BJ (cell line): Measurements from ENCODE around the gene RBM20. TPM values are rescaled to one million over a fixed set of nuclear protein-coding genes. Genes with fewer than 3 reads are reported as not detected.

Experiments used
- CTCF ChIA-PET: fragments of 350-600 bp; formaldehyde crosslinking; extraction: SDS; loops from one replicate; lab custom pipeline; 2021; ENCODE audit warnings: antibody characterized with exemption, inconsistent platforms; lab: Yijun Ruan, JAX
- POLR2A ChIA-PET: fragments of 300-600 bp; sonication (Branson Sonifier 250); formaldehyde crosslinking; extraction: SDS; loops from one replicate; lab custom pipeline; 2021; ENCODE audit warnings: antibody characterized with exemption; lab: Charles Lee
- DNase-seq: peaks from one replicate; pipeline ENCODE4 v3.0.0-alpha.2; 2011; ENCODE audit warnings: low read depth
- H3K27me3 ChIP-seq: 2 replicates; pipeline ENCODE4 v1.6.0; 2011; ENCODE audit warnings: low read length; ENCODE audit not compliant: control insufficient read depth, insufficient read depth
- H3K36me3 ChIP-seq: 2 replicates; pipeline ENCODE4 v1.5.1; 2011; ENCODE audit warnings: low read length; ENCODE audit not compliant: control insufficient read depth, insufficient read depth
- H3K4me3 ChIP-seq: 2 replicates; pipeline ENCODE4 v1.5.1; 2011; ENCODE audit warnings: low read depth, mild to moderate bottlenecking, control low read depth, low read length
- CTCF ChIP-seq: IDR thresholded peaks from 2 replicates; pipeline ENCODE4 v1.5.1; 2011; ENCODE audit warnings: low read depth, mild to moderate bottlenecking, control low read depth, inconsistent platforms, low read length, moderate library complexity; ENCODE audit not compliant: insufficient read depth
- polyA plus RNA-seq: library from polyadenylated mRNA; depleted of rRNA; stranded (reverse); fragments of >200 nt; gene quantifications from 2 replicates; pipeline ENCODE4 v1.2.3, GENCODE V29; 2011

The RBM20 gene
- polyA plus RNA-seq, 1 experiment: not detected

GRCh38 chr10:110818311-110819256, 174.4 kb downstream of the RBM20 start:
- POLR2A ChIA-PET: no interaction called here
- Histone ChIP-seq H3K27me3 (peaks cover 8% of the 10 kb centered on the region), H3K4me3 (no peak overlapping the region), H3K36me3 (no peaks in the 10 kb centered on the region)
- TF ChIP-seq CTCF: no peak
- CTCF ChIA-PET: interaction anchor here (0.6 to 1.7 kb wide), 4 partner anchors 11 to 86 kb away, joined by 3 to 5 read pairs (median 3); no protein-coding TSS in a partner anchor
- no peak for DNase-seq

GRCh38 chr10:110820321-110820814, 176.2 kb downstream of the RBM20 start:
- no peak overlapping the region for H3K4me3 ChIP-seq
- CTCF ChIA-PET: interaction anchor here (1.0 to 1.6 kb wide), 2 partner anchors 16 to 18 kb away, joined by 3 to 4 read pairs; no protein-coding TSS in a partner anchor
- DNase-seq: no peak

GRCh38 chr10:110821508-110821907, 177.4 kb downstream of the RBM20 start:
- H3K4me3 ChIP-seq: no peak overlapping the region
- ChIA-PET CTCF (interaction anchor here (0.7 kb wide), 1 partner anchor 22 kb away, joined by 3 read pairs; no protein-coding TSS in a partner anchor), POLR2A (no interaction called here)
- no peaks in the 10 kb centered on the region for H3K36me3 ChIP-seq
- H3K27me3 ChIP-seq: peaks cover 7% of the 10 kb centered on the region
- no peak for DNase-seq
- TF ChIP-seq CTCF: no peak

More at GRCh38 chr10:110820321-110820814, 176.2 kb downstream of the RBM20 start:
- Histone ChIP-seq H3K36me3 (no peaks in the 10 kb centered on the region), H3K27me3 (peaks cover 8% of the 10 kb centered on the region)
- POLR2A ChIA-PET: no interaction called here
- TF ChIP-seq CTCF: no peak

GRCh38 chr10:110822035-110822711, 178.0 kb downstream of the RBM20 start:
- ChIA-PET POLR2A (no interaction called here), CTCF (no interaction called here)
- TF ChIP-seq CTCF: no peak
- Histone ChIP-seq H3K27me3 (peaks cover 7% of the 10 kb centered on the region), H3K36me3 (no peaks in the 10 kb centered on the region), H3K4me3 (no peak overlapping the region)
- DNase-seq: no peak
